ENCODE data around the gene ADRA2A. TPM values are rescaled to one million over a fixed set of nuclear protein-coding genes. Genes with fewer than 3 reads are reported as not detected.

ADRA2A gene
- polyA plus RNA-seq, 1 experiment = not detected

DNA sequence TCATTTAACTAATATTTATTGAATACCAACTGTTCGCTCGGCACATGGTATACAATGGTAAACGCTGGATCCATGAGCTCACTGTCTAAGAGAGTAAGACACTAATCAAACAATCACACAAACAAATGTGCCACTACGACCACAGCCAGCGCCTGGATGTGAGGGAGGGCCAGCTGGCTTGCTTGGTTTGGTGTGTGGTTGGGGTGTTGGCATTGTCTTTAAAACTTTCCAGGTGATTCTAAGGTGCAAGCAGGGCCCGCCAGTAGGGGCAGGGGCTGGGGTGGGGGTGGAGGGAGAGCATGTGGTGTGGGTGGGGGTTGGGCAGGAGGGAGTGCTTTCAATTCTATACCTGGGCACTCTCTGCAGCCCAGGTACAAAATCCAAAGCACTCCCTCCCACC, 31.6 kb downstream of the ADRA2A start:
- Histone ChIP-seq H3K9me3 (ENCODE audit: control insufficient read depth, insufficient read depth, low read length) (no peaks in the 10 kb centered on the region), H3K4me3 (ENCODE audit: low read depth, low read length) (no peak overlapping the region), H3K27ac (ENCODE audit: low read depth, low read length) (no peak overlapping the region), H3K27me3 (ENCODE audit: control insufficient read depth, insufficient read depth, low read length) (no peaks in the 10 kb centered on the region)
- TF ChIP-seq, protein P1, sequence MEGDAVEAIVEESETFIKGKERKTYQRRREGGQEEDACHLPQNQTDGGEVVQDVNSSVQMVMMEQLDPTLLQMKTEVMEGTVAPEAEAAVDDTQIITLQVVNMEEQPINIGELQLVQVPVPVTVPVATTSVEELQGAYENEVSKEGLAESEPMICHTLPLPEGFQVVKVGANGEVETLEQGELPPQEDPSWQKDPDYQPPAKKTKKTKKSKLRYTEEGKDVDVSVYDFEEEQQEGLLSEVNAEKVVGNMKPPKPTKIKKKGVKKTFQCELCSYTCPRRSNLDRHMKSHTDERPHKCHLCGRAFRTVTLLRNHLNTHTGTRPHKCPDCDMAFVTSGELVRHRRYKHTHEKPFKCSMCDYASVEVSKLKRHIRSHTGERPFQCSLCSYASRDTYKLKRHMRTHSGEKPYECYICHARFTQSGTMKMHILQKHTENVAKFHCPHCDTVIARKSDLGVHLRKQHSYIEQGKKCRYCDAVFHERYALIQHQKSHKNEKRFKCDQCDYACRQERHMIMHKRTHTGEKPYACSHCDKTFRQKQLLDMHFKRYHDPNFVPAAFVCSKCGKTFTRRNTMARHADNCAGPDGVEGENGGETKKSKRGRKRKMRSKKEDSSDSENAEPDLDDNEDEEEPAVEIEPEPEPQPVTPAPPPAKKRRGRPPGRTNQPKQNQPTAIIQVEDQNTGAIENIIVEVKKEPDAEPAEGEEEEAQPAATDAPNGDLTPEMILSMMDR (IDR thresholded peaks at IDR 0.05; ENCODE audit: low read depth, low read length) = no peak
- ChIA-PET CTCF (no interaction called here), POLR2A (no interaction called here)
- DNase-seq (ENCODE audit: low read depth, low spot score) = no peak

DNA sequence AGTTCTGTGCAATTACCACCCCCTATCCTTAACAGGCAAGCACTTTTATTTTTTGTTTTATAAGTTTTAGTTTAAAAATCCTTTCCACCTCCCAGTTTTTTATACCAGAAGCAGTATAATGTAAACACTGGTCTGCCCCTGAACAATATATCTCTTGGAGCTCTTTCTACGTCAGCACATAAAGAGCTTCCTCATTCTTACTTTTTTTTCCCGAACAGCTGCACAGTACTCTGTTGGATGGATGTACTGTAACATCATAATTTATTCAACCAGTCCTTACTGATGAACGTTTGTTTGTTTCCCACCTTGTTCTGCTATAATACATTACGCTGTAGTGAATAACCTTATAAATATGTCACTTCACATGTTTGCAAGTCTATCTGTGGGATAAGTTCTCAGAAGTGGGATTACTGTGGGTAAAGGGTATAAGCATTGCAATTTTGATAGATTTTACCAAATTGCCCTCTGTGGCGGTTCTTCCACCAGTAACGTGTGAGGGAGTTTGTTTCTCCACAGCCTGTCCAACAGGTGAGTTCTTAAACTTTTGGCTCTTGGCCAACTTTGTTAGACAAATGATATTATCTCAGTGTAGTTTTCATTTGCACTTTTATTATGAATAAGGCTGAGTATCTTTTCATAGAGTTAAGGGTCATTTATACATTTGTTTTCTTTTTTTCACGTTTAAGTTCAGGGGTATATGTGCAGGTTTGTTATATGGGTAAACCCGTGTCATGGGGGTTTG, 32.8 kb downstream of the ADRA2A start:
- CTCF ChIA-PET = interaction anchor here (0.6 kb wide), 1 partner anchor 381 kb away, joined by 3 read pairs; no protein-coding TSS in a partner anchor
- no peaks in the 10 kb centered on the region for H3K27me3 ChIP-seq (ENCODE audit: control insufficient read depth, insufficient read depth, low read length)
- H3K9me3 ChIP-seq (ENCODE audit: control insufficient read depth, insufficient read depth, low read length) = no peaks in the 10 kb centered on the region
- DNase-seq (ENCODE audit: low read depth, low spot score) = no peak
- POLR2A ChIA-PET = no interaction called here
- TF ChIP-seq, protein P1 (IDR thresholded peaks at IDR 0.05; ENCODE audit: low read depth, low read length) = no peak
- no peak overlapping the region for H3K27ac ChIP-seq (ENCODE audit: low read depth, low read length)
- H3K4me3 ChIP-seq (ENCODE audit: low read depth, low read length) = no peak overlapping the region

DNA sequence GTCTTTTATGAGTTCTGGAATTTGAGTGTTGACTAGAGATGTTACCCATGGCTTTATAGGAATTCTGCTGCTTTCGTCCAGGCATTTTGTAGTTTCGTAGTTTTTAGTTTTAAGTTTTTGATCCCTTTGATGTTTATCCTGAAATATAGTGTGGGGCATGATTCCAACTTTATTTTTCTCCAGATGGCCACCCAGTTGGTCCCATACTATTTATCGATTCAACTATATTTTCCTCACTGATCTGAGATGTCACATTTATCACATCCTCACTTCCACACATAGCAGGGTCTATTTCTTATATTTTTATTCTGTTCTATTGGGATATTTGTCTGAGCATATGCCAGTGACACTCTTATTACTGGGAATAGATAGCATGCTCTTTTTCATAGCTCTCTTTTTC, 33.9 kb downstream of the ADRA2A start:
- Histone ChIP-seq H3K27me3 (ENCODE audit: control insufficient read depth, insufficient read depth, low read length) (no peaks in the 10 kb centered on the region), H3K4me3 (ENCODE audit: low read depth, low read length) (no peak overlapping the region), H3K27ac (ENCODE audit: low read depth, low read length) (no peak overlapping the region), H3K9me3 (ENCODE audit: control insufficient read depth, insufficient read depth, low read length) (no peaks in the 10 kb centered on the region)
- no peak for DNase-seq (ENCODE audit: low read depth, low spot score)
- TF ChIP-seq, protein P1 (IDR thresholded peaks at IDR 0.05; ENCODE audit: low read depth, low read length) = no peak
- ChIA-PET CTCF (no interaction called here), POLR2A (no interaction called here)

DNA sequence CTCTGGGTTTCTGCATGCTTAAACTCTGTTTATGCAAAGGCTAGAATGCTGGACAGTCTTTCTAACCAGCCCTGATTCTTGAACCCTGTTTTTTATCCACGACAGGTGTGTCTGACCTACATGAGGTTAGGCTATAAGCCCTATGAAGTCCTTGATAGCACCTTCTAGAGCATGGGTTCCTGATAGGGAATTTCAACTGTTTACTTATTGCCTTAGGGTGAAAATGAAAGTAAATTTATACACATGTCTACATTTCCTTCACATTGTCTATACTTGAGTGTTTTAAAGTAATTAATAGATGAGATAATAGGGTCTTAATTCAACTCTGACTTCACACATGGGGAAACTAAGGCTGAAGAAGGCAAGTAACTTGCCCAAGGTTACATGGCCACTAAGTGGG, 35.5 kb downstream of the ADRA2A start:
- Histone ChIP-seq H3K9me3 (ENCODE audit: control insufficient read depth, insufficient read depth, low read length) (no peaks in the 10 kb centered on the region), H3K27me3 (ENCODE audit: control insufficient read depth, insufficient read depth, low read length) (no peaks in the 10 kb centered on the region), H3K4me3 (ENCODE audit: low read depth, low read length) (no peak overlapping the region), H3K27ac (ENCODE audit: low read depth, low read length) (no peak overlapping the region)
- TF ChIP-seq, protein P1 (IDR thresholded peaks at IDR 0.05; ENCODE audit: low read depth, low read length) = no peak
- CTCF ChIA-PET = no interaction called here
- no peak for DNase-seq (ENCODE audit: low read depth, low spot score)
- POLR2A ChIA-PET = no interaction called here

DNA sequence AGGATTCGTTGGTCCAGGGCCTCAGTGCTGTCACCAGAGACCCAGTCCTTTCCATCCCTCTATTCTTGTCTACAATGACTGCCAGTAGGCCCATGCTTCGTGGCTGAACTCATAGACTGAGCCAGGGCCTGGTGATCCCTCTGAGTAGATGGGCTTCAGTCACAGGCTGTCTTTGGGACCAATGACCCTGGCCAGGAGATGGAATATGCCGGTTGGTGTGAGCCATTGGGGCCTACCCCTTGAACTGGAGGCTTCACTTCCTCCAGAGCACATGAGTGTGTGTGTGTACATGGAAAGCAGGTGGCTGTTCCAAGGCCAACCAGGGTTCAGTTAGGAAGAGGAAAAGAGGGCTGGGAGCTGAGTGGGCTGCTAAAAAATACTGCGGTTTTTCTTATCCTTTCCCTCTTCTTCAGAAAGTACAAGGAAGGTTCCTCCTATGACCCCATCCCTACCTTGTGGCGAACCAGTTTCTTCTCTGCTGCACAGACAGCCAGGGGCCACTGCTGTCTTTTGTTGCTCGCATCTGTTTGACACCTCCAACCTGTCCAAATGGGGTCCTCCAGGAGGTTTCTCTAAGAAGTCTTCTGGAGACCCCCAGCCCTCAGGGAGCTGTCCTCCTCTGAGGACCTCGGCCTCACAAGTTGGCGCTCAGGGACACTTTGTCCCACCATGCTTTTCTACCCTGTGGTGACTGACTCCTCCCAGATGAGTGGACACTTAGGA, 36.6 kb downstream of the ADRA2A start:
- TF ChIP-seq, protein P1 (IDR thresholded peaks at IDR 0.05; ENCODE audit: low read depth, low read length) = no peak
- no peaks in the 10 kb centered on the region for H3K27me3 ChIP-seq (ENCODE audit: control insufficient read depth, insufficient read depth, low read length)
- POLR2A ChIA-PET = no interaction called here
- no peak for DNase-seq (ENCODE audit: low read depth, low spot score)
- CTCF ChIA-PET = no interaction called here
- no peaks in the 10 kb centered on the region for H3K9me3 ChIP-seq (ENCODE audit: control insufficient read depth, insufficient read depth, low read length)
- H3K4me3 ChIP-seq (ENCODE audit: low read depth, low read length) = no peak overlapping the region
- no peak overlapping the region for H3K27ac ChIP-seq (ENCODE audit: low read depth, low read length)
